HG02870 (cell line): ENCODE results near the gene SLC44A1.
A peak's percentile ranks its signal among the peaks of the same experiment; 100 is the strongest.

ENCODE experiments used
- ATAC-seq: cut with Tn5 transposase; IDR thresholded peaks from one replicate; pipeline ENCODE4 v1.9.1; 2021; ENCODE audit warnings: mild to moderate bottlenecking, moderate library complexity; ENCODE audit not compliant: unreplicated experiment

Gene SLC44A1

GRCh38 chr9:105297442-105298075 lies 53.1 kb downstream of the SLC44A1 start:
- ATAC-seq, result no peak

GRCh38 chr9:105299190-105299854 lies 54.9 kb downstream of the SLC44A1 start:
- no peak for ATAC-seq

GRCh38 chr9:105302728-105303127 lies 58.3 kb downstream of the SLC44A1 start:
- no peak for ATAC-seq

- no peak for ATAC-seq
These were observed 61.4 kb downstream of the SLC44A1 start for GRCh38 chr9:105305856-105306255.

- ATAC-seq, result peak; percentile 47
These were observed 62.1 kb downstream of the SLC44A1 start for GRCh38 chr9:105306351-105307140.

- ATAC-seq, result no peak
These were observed 63.2 kb downstream of the SLC44A1 start for GRCh38 chr9:105307591-105308130.

- no peak for ATAC-seq
These were observed 64.2 kb downstream of the SLC44A1 start for GRCh38 chr9:105308461-105309341.

GRCh38 chr9:105309531-105309931 lies 65.1 kb downstream of the SLC44A1 start:
- no peak for ATAC-seq

- ATAC-seq, result no peak
These were observed 66.9 kb downstream of the SLC44A1 start for GRCh38 chr9:105311306-105311705.

GRCh38 chr9:105313238-105313637 lies 68.8 kb downstream of the SLC44A1 start:
- ATAC-seq, result peak; percentile 52

- no peak for ATAC-seq
These were observed 72.3 kb downstream of the SLC44A1 start for GRCh38 chr9:105316703-105317102.

GRCh38 chr9:105318729-105319191 lies 74.3 kb downstream of the SLC44A1 start:
- no peak for ATAC-seq

- no peak for ATAC-seq
These were observed 74.9 kb downstream of the SLC44A1 start for GRCh38 chr9:105319202-105319813.

- peak; percentile 73 for ATAC-seq
These were observed 76.1 kb downstream of the SLC44A1 start for GRCh38 chr9:105320568-105320967.

- no peak for ATAC-seq
These were observed 83.8 kb downstream of the SLC44A1 start for GRCh38 chr9:105328296-105328695.

GRCh38 chr9:105328872-105329718 lies 84.6 kb downstream of the SLC44A1 start:
- no peak for ATAC-seq

GRCh38 chr9:105329719-105330062 lies 85.2 kb downstream of the SLC44A1 start:
- no peak for ATAC-seq

- ATAC-seq, result no peak
These were observed 85.8 kb downstream of the SLC44A1 start for GRCh38 chr9:105330201-105330600.

- ATAC-seq, result no peak
These were observed 86.3 kb downstream of the SLC44A1 start for GRCh38 chr9:105330755-105331154.
